Measurements from ENCODE around the gene ALLC.

GRCh38 chr2:3696545-3696944 is 38.5 kb downstream of the ALLC start:
- TF ChIP-seq POLR2A (IDR thresholded peaks at IDR 0.05; ENCODE audit: low read depth, low read length) (no peak), POLR2AphosphoS5 (IDR thresholded peaks at IDR 0.05; ENCODE audit: low read depth, low read length) (no peak)
